ENCODE results near the gene MARCHF11. TPM values are rescaled to one million over a fixed set of nuclear protein-coding genes. Genes with fewer than 3 reads are reported as not detected.

The MARCHF11 gene
- total and polyA plus RNA-seq, 8 donors = 0.17 TPM; not detected in 7

DNA sequence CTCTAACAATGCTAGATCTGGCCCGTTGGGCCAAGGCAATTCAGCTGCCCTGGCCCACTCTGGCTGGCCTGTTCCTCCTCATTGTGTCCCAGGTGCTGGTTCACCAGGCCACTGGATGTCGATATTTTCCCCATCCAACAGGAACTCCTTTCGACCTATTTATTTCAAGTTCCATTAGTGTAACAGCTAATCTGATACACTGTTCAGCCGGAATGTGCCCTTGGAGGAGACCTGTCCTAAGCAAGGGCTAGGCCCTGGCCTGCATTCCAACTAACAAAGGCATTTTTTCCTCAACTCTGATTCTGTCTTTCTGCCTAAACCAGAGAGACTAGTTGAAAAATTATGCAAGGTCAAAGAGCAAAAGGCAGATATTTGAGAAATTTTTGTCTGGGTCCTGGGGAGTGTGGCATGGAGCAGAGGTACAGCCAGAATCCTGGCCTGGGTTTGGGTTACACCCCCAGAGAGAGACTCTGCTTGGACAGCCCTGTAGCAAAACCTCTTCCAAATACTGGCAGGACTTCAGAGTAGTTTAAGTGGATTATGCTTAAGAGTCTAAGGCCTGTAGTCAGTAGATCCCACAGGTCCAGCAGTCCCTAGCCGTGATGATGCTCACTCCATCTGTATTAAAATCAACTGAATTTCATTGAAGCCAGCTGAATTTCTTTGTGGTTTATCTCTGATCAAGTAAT is 36.1 kb downstream of the MARCHF11 start:
- no peak overlapping the region for H3K27ac ChIP-seq
- peaks cover 0 to 6% of the 10 kb centered on the region in 2 donors for H3K9me3 ChIP-seq
- no peak for ATAC-seq
- H3K4me1 ChIP-seq = no peaks in the 10 kb centered on the region
- TF ChIP-seq, protein P1, sequence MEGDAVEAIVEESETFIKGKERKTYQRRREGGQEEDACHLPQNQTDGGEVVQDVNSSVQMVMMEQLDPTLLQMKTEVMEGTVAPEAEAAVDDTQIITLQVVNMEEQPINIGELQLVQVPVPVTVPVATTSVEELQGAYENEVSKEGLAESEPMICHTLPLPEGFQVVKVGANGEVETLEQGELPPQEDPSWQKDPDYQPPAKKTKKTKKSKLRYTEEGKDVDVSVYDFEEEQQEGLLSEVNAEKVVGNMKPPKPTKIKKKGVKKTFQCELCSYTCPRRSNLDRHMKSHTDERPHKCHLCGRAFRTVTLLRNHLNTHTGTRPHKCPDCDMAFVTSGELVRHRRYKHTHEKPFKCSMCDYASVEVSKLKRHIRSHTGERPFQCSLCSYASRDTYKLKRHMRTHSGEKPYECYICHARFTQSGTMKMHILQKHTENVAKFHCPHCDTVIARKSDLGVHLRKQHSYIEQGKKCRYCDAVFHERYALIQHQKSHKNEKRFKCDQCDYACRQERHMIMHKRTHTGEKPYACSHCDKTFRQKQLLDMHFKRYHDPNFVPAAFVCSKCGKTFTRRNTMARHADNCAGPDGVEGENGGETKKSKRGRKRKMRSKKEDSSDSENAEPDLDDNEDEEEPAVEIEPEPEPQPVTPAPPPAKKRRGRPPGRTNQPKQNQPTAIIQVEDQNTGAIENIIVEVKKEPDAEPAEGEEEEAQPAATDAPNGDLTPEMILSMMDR (IDR thresholded peaks at IDR 0.05) = no peak
- no peak overlapping the region for H3K4me3 ChIP-seq
- H3K36me3 ChIP-seq = no peaks in the 10 kb centered on the region
- DNase-seq = no peak
- intact Hi-C loops (cut with DNase I) = no loop called here
- no peaks in the 10 kb centered on the region for H3K27me3 ChIP-seq

DNA sequence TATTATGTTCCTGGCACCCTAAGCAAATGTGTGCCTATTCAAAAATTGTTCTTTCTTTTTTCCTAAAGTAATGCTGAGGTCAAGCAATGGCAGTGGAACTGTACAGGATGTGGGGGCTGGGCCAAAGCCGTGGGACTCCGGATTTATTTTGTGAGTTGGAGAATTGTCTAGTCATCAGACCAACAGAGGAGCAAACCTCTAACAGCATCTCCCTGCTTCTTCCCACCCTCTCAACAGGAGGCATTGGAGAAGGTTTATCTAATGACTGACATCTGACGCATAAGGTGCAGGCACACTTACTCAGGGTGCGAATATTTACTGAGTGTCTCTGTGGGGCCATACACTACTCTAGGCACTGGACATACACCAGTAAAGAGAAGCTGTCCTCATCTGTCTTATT is 38.6 kb downstream of the MARCHF11 start:
- Histone ChIP-seq H3K36me3 (no peaks in the 10 kb centered on the region), H3K27ac (no peak overlapping the region), H3K4me3 (no peak overlapping the region), H3K27me3 (no peaks in the 10 kb centered on the region), H3K4me1 (no peaks in the 10 kb centered on the region), H3K9me3 (peaks cover 0 to 20% of the 10 kb centered on the region in 2 donors)
- DNase-seq = no peak
- no peak for ATAC-seq
- intact Hi-C loops (cut with DNase I) = no loop called here
- TF ChIP-seq, protein P1 (IDR thresholded peaks at IDR 0.05) = no peak

- Histone ChIP-seq H3K4me1 (no peaks in the 10 kb centered on the region), H3K36me3 (no peaks in the 10 kb centered on the region), H3K9me3 (peaks cover 0 to 20% of the 10 kb centered on the region in 2 donors), H3K27ac (no peak overlapping the region), H3K27me3 (no peaks in the 10 kb centered on the region), H3K4me3 (no peak overlapping the region)
- ATAC-seq (no peak), DNase-seq (no peak)
- TF ChIP-seq, protein P1 (IDR thresholded peaks at IDR 0.05) = no peak
- intact Hi-C loops (cut with DNase I) = no loop called here
Measured at GRCh38 chr5:16140417-16140816, 39.2 kb downstream of the MARCHF11 start.

GRCh38 chr5:16137177-16137576 is 42.4 kb downstream of the MARCHF11 start:
- Histone ChIP-seq H3K9me3 (peaks cover 0 to 20% of the 10 kb centered on the region in 2 donors), H3K27ac (no peak overlapping the region), H3K27me3 (no peaks in the 10 kb centered on the region), H3K4me1 (no peaks in the 10 kb centered on the region), H3K36me3 (no peaks in the 10 kb centered on the region), H3K4me3 (no peak overlapping the region)
- intact Hi-C loops (cut with DNase I) = no loop called here
- TF ChIP-seq, protein P1 (IDR thresholded peaks at IDR 0.05) = no peak
- DNase-seq (no peak), ATAC-seq (no peak)

DNA sequence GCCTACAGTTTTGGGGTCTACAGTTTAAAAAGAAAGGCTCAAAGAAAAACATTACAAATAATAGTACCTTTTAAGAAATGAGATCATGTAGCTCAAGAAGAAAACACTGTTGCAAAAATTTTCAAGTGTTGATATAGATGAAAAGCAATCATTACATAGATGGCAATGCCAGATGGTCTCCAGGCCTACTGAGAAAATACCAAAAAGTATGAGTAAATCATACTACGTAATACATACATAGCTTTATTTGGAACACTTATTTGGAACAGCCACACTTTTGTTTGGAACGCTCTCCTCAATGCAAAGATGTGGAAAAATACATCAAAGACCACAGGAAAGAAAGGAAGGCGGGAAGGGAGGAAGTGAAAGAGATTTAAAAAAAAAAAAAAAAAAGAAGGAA is 44.1 kb downstream of the MARCHF11 start:
- Histone ChIP-seq H3K27me3 (no peaks in the 10 kb centered on the region), H3K9me3 (peaks cover 0 to 20% of the 10 kb centered on the region in 2 donors), H3K4me3 (no peak overlapping the region), H3K36me3 (no peaks in the 10 kb centered on the region), H3K27ac (no peak overlapping the region), H3K4me1 (no peaks in the 10 kb centered on the region)
- DNase-seq = no peak
- TF ChIP-seq, protein P1 (IDR thresholded peaks at IDR 0.05) = no peak
- intact Hi-C loops (cut with DNase I) = no loop called here
- no peak for ATAC-seq
